ENCODE data around the gene SRSF8.
"Not testable (repeated sequence)": the region's sequence is repeated elsewhere in the genome, so short reads cannot be mapped to it uniquely, and the experiment has no call there.

SRSF8 gene

GRCh38 chr11:95098826-95099225 is 32.1 kb downstream of the SRSF8 start:
- DNase-seq, result no peak

DNA sequence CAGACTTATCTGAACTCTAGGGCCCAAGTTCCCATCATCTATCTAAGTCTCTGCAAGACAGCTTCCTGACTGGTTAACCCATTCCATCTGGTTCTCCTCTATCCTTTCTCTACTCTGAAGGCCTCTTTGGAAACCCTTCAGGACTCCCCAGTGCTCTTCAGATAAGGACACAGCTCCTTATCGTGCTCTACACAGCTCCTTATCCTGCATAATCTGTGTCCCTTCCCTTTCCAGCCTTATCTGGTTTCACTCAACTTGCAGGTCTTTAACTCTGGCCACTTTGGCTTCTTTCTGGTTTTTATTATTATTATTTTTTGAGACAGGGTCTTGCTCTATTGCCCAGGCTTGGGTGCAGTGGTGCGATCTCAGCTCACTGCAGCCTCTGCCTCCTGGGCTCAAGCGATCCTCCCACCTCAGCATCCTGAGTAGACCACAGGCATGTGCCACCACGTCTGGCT is 33.5 kb downstream of the SRSF8 start:
- no peak for DNase-seq

DNA sequence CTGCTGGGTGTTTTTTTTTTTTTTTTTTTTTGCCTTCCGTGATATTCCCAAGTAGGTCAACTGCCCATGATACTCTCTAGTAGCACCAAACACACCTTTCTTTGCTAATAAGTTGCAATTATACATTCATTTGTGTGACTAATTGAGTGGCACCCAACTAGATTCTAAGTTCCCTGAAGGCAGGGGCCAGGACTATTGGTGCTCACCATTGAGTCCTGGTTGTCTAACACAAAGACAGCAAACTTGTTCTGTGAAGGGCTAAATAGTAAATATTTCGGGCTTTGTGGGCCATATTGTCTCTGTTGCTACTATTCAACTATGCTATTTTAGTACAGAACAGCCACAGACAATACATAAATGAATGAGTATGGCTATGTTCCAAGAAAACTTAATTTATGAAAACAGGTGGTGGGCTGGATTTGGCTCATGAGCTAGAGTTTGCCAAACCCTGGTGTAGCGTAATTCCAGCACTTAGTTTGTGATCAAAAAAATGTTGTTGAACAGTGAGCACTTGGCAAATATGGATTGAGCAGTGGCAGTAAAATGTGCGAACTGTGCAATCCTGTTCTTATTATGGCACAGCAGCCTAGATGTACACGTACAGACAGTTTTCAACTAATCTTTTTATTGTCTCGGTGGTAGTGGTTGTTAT is 34.3 kb downstream of the SRSF8 start:
- no peak for DNase-seq

GRCh38 chr11:95101935-95102334 is 35.2 kb downstream of the SRSF8 start:
- DNase-seq, result no peak

DNA sequence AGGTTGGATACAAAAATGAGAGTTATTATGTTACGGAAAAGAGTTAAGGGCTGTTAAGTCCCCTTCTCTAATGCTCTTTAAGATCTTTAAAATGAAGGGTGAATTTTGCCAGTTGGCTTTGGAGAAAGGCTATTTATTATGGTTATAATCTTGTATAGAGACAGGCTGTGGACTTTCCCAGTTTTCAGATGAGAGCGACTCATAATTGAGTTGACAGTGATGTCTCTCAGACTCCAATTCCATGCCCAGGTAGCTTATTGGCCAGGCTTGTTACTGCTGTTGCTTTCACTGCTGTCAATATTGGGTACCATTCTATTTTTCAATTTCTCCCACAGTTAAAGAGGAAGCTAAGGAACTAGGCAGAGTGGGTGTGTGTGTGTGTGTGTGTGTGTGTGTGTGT is 36.0 kb downstream of the SRSF8 start:
- no peak for DNase-seq

DNA sequence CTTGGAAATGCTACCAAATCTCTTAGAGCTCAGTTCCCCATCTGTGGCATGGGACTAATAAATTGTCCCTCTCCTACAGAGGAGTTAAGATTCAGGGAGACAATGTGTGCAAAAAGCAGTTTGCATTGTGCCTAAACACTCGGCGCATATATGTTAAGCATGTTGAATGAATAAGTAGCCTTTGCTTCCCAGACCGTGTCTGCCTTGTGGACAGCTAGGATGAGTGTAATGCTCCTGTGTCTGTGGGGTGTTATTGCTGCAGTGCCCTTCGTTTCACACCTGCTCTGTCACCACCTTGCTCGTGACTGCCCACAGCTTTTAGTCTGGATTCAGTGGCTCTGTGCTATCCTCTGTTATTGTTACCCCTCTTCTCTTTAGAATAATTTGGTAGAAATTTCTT is 37.0 kb downstream of the SRSF8 start:
- DNase-seq, result no peak

GRCh38 chr11:95104121-95104830 is 37.6 kb downstream of the SRSF8 start:
- no peak for DNase-seq

DNA sequence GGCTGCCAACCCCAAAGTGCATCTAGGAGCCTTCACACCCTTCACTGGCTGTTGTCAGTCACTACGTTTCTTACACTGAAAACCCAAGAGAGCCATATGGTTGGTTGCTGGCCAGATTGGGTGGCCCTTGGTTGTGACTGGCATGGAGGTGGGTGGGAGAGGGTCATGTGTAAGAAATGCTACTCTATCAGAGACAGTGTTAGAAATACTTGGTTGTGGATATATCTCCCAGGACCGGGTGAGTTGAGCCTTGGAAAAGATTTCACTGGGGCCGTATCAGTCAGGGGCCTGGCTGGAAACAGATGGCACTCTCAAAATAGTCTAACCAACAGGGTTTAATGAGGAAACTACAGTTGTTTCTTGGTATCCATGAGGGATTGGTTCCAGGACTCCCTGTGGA is 38.1 kb downstream of the SRSF8 start:
- DNase-seq, result no peak

DNA sequence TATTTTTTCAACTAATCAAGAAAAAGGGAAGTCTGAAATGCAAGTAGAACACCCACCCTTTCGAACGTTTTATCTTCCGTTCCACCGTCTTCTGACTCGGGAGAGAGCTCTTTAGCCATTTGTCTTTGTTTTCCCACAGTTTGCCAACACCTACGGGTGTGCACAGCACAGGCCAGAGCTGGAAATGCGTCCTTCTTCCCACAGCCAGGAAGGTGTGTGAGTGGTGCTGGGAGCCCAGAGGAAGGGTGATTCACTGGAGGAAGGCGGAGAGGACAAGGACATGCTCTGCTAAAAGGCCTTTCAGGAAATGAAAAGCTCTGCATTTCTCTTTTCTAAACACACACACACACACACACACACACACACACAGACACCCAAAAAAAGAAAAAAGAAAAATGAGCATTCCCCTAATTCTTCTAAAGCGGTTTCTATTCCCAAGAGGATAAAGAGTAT is 41.5 kb downstream of the SRSF8 start:
- DNase-seq, result peak in 1 of 2 donors; percentile 8

- no peak for DNase-seq
Measured at GRCh38 chr11:95108671-95109551, 42.2 kb downstream of the SRSF8 start.

DNA sequence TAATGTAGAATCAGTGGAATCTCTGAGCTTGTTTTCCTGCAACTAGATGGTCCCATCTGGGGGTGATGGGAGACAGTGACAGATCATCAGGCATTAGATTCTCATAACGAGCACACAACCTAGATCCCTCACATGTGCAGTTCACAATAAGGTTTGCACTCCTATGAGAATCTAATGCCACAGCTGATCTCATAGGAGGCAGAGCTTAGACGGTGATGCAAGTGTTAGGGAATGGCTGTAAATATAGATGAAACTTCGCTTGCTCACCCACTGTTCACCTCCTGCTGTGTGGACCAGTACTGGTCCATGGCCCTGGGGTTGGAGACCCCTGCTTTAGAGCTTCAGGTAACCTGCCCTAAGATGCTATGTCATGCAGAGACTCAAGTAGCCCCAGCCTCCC is 44.8 kb downstream of the SRSF8 start:
- not testable (repeated sequence) for DNase-seq

DNA sequence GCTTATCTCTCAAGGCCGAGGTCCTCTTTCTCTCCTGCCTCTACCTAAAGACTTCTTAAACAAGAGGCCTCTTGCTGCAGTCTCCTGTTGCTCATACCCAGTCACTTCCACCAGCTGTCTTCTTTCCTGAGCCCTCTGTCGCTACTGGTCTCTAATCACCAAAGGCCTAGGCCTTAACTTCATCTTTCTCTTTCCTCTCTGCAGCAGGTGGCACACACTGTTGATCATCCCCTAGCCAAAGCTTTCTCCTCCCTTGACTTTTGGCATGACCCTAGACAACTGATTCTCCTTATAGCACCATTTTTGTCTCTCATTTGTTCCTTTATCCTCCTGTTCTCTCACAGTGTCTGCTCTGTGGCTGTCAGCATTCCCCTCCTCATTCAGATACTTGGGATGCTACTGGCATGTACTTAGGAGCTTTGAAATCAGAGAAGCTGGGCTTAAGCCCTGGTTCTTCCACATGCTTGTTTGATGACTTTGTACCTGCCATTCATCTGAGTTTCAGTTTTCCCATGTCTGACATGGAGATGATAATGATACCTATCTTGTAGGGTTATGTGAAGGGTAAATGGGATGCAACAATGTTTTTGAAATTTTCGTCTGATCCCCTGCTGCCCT is 45.3 kb downstream of the SRSF8 start:
- no peak for DNase-seq

DNA sequence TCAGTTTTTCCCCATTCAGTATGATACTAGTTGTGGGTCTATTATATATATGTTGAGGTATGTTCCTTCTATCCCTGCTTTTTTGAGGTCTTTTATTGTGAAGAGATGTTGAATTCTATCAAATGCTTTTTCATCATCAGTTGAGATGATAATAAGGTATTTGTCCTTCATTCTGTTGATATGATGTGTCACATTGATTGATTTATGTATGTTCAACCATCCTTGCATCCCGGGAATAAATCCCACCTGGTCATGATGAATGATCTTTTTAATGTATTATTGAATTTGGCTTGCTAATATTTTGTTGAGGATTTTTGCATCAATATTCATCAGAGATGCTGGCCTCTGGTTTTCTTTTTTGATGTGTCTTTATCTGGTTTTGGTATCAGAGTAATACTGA is 48.9 kb downstream of the SRSF8 start:
- no peak for DNase-seq

DNA sequence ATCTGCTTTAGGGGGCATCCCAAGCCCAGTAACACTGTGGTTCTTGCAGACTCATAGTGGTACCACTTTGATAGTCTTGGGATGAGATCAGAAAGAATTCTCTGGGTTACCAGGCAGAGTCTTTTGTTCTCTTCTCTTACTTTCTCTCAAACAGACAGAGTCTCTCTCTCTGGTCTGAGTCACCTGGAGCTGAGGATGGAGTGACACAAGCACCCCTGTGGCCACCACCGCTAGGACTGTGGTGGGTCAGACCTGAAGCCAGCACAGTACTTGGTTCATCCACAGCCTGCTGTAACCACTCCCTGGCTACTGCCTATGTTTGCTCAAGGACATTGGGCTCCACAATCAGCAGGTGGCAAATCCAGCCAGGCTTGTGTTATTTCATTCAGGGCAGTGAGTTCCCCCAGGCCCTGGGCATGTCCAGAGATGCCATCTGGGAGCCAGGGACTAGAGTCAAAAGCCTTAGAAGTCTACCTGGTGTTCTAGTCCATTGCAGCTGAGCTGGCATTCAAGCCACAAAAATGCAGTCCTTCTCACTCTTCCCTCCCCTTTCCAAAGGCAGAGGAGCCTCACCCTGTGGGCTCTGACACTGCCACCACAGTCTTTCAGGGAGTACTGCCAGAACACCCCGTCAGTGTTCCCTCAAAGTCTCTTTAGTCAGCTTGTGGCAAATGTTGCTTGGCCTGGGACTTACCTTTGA is 52.8 kb downstream of the SRSF8 start:
- DNase-seq, result no peak

Measured in CD4-positive, alpha-beta T cell treated with Interferon alpha-2 for 1 hour (primary cell).